Activated naive CD4-positive, alpha-beta T cell treated with Interleukin-2 at 50 U/mL for 16 hours (primary cell): Measurements from ENCODE around the gene MAD1L1.
"Not testable (repeated sequence)": the region's sequence is repeated elsewhere in the genome, so short reads cannot be mapped to it uniquely, and the experiment has no call there.

Experiments
- DNase-seq: peaks from one replicate; pipeline ENCODE4 v3.0.0-alpha.2; 2020

The MAD1L1 gene

GRCh38 chr7:1864161-1864940 lies 368.4 kb downstream of the MAD1L1 start:
- DNase-seq = no peak

DNA sequence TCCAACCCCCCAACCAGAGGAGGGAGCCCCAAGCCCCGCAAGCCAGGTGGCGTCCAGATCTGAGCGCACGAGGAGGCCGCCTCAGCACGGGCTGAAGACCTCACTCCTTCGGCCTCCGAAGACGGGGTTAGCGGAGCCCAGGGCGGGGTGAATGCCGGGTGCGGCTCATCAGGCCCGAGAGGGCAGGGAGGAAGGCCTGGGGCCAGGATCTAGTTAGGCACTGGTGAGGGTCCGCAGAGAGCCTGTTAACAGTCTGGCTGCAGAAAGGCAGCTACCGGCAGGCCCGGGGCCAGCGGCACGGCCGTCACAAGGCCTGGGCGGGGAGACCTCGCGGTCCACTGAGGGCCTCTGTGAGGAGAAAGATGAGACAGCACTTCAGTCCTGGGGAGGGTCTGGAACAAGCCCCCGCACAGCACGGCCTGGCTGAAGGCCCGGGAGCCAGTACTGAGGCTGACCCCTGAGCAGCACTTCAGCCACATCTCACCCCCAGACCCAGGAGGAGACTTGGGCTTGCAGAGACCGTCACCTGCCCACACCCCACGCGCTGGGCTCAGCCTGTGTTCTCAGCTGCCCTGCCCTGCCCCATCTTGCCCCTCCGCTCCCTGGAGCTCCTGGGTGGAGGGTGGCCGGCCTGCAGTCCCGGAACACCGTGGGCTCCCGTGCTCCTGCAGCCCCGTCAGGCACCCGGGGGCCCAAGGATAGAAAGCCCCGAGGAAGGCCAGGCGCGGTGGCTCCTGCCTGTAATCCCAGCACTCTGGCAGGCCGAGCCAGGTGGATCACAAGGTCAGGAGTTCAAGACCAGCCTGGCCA lies 369.4 kb downstream of the MAD1L1 start:
- no peak for DNase-seq

- DNase-seq = no peak
These were observed 370.2 kb downstream of the MAD1L1 start for GRCh38 chr7:1862560-1862959.

GRCh38 chr7:1861799-1862458 lies 370.8 kb downstream of the MAD1L1 start:
- DNase-seq = no peak

GRCh38 chr7:1860881-1861798 lies 371.6 kb downstream of the MAD1L1 start:
- DNase-seq = not testable (repeated sequence)

- no peak for DNase-seq
These were observed 373.3 kb downstream of the MAD1L1 start for GRCh38 chr7:1859266-1860035.

GRCh38 chr7:1858435-1859265 lies 374.1 kb downstream of the MAD1L1 start:
- no peak for DNase-seq

DNA sequence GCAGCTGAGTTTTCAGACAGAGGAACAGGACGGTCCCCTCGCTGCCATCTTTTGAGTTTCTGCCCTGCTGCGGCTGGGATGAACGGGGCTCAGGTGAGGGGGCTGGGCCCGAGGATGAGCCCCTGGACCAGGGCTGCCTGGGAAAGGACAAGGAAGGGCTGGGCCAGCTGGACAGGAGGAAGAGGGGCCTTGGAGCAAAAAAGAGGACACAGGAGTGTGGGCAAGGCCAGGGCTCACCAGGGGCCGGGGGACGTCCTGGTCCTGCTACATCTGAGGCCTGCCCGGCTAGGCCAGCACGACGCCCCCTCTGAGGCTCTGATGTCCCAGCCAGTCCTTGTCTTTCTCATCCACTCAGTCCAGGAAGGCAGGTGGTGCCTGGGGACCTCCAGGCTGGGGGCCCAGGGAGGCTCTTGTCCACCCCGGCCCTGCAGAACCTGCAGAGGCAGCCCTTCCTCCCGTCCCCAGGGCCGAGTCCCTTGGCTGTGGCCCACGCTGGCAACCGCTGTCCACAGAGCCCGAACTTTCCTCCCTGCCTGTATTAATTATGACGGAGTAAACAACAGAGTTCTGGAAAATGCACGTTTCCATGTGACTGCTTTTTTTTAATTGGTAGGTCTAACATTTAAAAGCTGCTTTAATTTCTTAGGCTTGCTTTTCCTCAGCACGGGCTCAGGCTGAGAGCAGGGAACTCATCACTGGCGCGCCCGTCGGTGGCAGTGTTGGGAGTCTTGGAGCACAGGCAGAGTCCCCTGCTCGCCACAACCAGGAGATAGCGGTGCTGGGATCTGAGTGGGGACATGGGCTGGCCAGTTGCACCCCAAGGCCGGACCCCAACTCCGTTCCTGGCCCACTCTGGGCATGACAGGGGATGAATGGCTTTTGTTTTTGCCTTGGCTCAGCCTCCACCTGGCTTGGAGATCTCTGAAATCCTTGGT lies 375.0 kb downstream of the MAD1L1 start:
- DNase-seq = no peak

- DNase-seq = no peak
These were observed 375.8 kb downstream of the MAD1L1 start for GRCh38 chr7:1856888-1857441.

DNA sequence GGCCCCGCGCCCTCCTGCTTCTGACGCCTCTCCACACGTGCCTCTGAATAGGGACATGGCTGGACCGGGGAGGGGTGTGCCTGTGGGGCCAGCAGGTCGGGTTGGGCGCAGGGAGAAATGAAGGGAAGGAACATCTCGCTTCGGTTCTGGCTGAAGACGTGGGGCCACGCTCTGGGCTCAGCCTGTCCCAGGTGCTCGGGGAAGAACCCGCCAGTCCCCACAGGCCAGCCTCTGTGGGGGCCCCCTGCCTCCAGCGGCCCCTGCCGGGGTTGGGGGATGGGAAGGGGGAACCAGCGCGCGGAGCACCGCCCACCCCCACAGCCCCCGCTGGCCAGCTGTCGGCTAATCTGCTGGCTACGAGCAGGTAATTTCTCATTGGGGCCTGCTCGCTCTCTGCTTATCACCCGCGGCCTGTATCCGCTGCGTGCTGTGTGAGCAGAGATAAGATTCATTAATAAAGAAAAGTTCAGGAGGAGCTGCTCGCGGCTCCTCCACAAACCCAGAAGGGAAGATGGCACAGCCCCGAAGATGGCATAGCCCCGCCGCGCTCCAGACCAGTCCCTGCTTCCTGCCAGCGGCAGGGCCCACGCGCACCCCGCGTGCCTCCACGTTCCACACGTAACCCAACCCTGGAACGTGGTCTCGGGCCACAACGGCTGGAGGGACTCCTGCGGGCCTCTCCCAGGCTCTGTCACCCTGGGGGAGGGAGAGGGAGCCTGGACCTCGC lies 376.4 kb downstream of the MAD1L1 start:
- no peak for DNase-seq

DNA sequence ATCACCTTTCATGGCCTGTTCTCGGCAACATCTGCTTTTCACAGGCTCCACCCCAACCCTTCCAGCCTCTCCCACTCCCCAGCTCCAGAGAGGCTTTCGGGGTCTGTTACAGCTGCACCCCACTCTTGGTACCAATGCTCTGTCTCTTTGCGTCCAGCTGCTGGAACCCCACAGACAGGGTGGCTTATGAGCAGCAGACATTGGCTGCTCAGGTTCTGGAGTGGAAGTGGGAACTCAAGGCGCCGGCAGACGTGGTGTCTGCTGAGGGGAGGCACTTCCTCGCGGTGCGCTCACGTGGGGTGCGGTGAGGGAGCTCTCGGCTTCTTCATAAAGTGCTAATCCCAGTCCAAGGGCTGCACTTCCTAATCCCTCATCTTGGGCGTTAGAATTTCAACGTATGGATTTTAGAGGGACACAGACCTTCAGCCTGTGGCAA lies 377.0 kb downstream of the MAD1L1 start:
- no peak for DNase-seq

GRCh38 chr7:1854866-1855724 lies 377.6 kb downstream of the MAD1L1 start:
- no peak for DNase-seq

- no peak for DNase-seq
These were observed 378.5 kb downstream of the MAD1L1 start for GRCh38 chr7:1853986-1854865.

DNA sequence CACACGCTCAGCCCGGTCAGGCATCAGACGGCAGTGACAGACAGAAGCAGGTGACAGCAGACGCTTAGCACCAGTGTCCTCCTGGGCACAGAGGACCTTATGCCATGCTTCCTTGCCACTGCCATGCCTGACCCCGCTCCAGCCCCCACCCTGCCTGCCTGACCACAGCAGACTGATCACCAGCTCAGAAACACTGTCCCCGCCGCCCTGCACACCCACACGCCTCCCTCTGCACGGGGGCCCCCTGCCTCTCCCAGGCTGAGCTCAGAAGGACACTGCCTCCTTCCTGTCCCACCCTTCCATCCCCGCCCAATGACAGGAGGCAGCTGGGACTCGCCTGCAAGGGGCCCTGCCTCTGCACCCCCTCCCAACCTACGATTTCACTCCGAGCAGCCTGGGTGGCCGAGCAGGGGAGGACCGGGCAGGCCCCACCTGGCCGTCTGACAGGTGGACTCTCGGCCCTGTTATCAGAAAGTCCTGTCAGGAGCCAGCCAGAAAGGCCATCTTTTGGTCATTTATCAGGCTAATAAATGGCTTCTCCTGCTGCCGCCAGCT lies 379.2 kb downstream of the MAD1L1 start:
- no peak for DNase-seq

GRCh38 chr7:1852517-1853430 lies 380.0 kb downstream of the MAD1L1 start:
- no peak for DNase-seq
